AG20443 (cell line): ENCODE data around the gene AGBL4.
A peak's percentile ranks its signal among the peaks of the same experiment; 100 is the strongest.

Experiments used
- DNase-seq: peaks from one replicate; pipeline ENCODE4 v3.0.0; 2012; ENCODE audit warnings: low spot score, mixed read lengths

Gene AGBL4

GRCh38 chr1:48823168-48823567 is 1200.6 kb downstream of the AGBL4 start:
- no peak for DNase-seq

- DNase-seq = no peak
Observed at GRCh38 chr1:48820491-48820890, 1203.3 kb downstream of the AGBL4 start.

- peak; percentile 78 for DNase-seq
Observed at GRCh38 chr1:48817505-48818114, 1206.1 kb downstream of the AGBL4 start.

GRCh38 chr1:48810740-48811139 is 1213.0 kb downstream of the AGBL4 start:
- no peak for DNase-seq

- no peak for DNase-seq
Observed at GRCh38 chr1:48808496-48808895, 1215.3 kb downstream of the AGBL4 start.

- peak; percentile 13 for DNase-seq
Observed at GRCh38 chr1:48807554-48808260, 1216.0 kb downstream of the AGBL4 start.

- no peak for DNase-seq
Observed at GRCh38 chr1:48803474-48803873, 1220.3 kb downstream of the AGBL4 start.

- DNase-seq = no peak
Observed at GRCh38 chr1:48794816-48795215, 1228.9 kb downstream of the AGBL4 start.

GRCh38 chr1:48793863-48794262 is 1229.9 kb downstream of the AGBL4 start:
- no peak for DNase-seq

- no peak for DNase-seq
Observed at GRCh38 chr1:48792961-48793360, 1230.8 kb downstream of the AGBL4 start.

- DNase-seq = no peak
Observed at GRCh38 chr1:48790397-48790796, 1233.4 kb downstream of the AGBL4 start.

GRCh38 chr1:48789903-48790302 is 1233.9 kb downstream of the AGBL4 start:
- no peak for DNase-seq

GRCh38 chr1:48785869-48786268 is 1237.9 kb downstream of the AGBL4 start:
- no peak for DNase-seq

- no peak for DNase-seq
Observed at GRCh38 chr1:48784301-48784700, 1239.5 kb downstream of the AGBL4 start.

GRCh38 chr1:48777219-48777895 is 1246.4 kb downstream of the AGBL4 start:
- DNase-seq = no peak

GRCh38 chr1:48776393-48777218 is 1247.1 kb downstream of the AGBL4 start, which contains the start of gene BEND5:
BEND5 (minus strand) TSS chr1:48776891; CDS start chr1:48776831, 60 bp downstream.
- peak; percentile 38 for DNase-seq

- DNase-seq = no peak
Observed at GRCh38 chr1:48775831-48776392, 1247.8 kb downstream of the AGBL4 start.

- no peak for DNase-seq
Observed at GRCh38 chr1:48773133-48773532, 1250.6 kb downstream of the AGBL4 start.

GRCh38 chr1:48772211-48772610 is 1251.5 kb downstream of the AGBL4 start:
- no peak for DNase-seq

- DNase-seq = no peak
Observed at GRCh38 chr1:48771561-48771960, 1252.2 kb downstream of the AGBL4 start.

- DNase-seq = no peak
Observed at GRCh38 chr1:48767975-48768510, 1255.7 kb downstream of the AGBL4 start.

- no peak for DNase-seq
Observed at GRCh38 chr1:48765335-48765734, 1258.4 kb downstream of the AGBL4 start.
